ENCODE results near the gene CYP27B1. TPM values are rescaled to one million over a fixed set of nuclear protein-coding genes. Genes with fewer than 3 reads are reported as not detected.
"Not testable (repeated sequence)": the region's sequence is repeated elsewhere in the genome, so short reads cannot be mapped to it uniquely, and the experiment has no call there.

CYP27B1 gene
- total RNA-seq, 1 experiment from 2014 or later: 4.7 TPM

DNA sequence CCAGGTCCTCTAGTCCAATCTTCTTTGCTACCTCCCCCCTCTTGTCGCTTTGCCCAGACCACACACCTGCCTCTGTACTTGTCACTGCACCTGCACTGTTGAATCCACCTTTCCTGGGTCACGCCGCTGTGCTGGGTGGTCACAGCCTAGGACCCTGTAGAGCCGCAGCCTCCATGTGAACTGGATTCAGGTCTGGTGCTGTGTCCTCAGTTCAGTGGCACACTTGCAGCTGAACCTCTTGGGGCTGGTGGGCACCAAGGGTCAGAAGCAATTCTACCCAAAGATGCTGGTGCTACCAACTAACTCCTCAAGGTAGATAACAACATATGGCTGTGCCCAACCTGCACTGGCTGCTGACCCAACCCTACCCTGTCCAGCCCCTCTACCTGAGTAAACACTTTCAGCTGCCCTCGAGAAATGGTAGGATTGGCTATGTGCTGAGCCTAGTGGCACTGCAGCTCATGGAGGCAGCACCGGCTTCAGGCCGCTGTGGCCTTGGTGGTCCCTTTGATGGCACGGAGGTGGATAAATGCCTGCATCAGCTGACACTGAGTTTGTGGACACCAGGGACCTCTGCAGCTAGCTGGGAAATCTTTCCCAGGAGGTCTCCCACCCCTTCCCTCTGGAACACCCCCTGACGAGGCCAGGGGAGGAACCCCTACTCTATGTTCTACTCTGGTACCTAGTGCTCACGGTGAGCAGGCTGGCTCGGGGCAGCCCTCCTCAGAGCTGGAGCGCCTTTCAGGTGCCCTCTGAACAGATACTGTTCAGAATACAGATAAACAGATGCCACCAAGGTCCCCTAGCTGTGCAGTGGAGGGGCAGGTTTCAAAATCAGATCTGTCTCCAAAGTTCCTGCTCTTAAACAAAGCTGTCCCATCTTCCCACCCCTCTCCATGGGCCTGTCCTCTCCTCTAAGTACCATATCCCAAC, 42.6 kb downstream of the CYP27B1 start:
- H3K9me3 ChIP-seq (ENCODE audit: low read depth, low read length, poor library complexity, severe bottlenecking): no peaks in the 10 kb centered on the region
- H3K4me3 ChIP-seq (ENCODE audit: low read depth, low read length, poor library complexity, severe bottlenecking): no peak overlapping the region
- peaks cover 4% of the 10 kb centered on the region for H3K36me3 ChIP-seq (ENCODE audit: insufficient read depth, low read length, poor library complexity, severe bottlenecking)
- intact Hi-C loops (cut with micrococcal nuclease; ENCODE audit: unreplicated experiment): no loop called here
- H3K27ac ChIP-seq (ENCODE audit: low read depth, low read length, poor library complexity, severe bottlenecking): no peak overlapping the region
- no TSS peak for BruUV-seq (replicated peaks)
- ChIA-PET CTCF (no interaction called here), POLR2A (ENCODE audit: low non-redundant PET) (no interaction called here)
- no peak for TF ChIP-seq EZH2 (IDR thresholded peaks at IDR 0.05; ENCODE audit: borderline replicate concordance, low read depth, low read length, poor library complexity, severe bottlenecking)
- TF ChIP-seq, protein P1, sequence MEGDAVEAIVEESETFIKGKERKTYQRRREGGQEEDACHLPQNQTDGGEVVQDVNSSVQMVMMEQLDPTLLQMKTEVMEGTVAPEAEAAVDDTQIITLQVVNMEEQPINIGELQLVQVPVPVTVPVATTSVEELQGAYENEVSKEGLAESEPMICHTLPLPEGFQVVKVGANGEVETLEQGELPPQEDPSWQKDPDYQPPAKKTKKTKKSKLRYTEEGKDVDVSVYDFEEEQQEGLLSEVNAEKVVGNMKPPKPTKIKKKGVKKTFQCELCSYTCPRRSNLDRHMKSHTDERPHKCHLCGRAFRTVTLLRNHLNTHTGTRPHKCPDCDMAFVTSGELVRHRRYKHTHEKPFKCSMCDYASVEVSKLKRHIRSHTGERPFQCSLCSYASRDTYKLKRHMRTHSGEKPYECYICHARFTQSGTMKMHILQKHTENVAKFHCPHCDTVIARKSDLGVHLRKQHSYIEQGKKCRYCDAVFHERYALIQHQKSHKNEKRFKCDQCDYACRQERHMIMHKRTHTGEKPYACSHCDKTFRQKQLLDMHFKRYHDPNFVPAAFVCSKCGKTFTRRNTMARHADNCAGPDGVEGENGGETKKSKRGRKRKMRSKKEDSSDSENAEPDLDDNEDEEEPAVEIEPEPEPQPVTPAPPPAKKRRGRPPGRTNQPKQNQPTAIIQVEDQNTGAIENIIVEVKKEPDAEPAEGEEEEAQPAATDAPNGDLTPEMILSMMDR (conservative IDR thresholded peaks at IDR 0.05; ENCODE audit: low read depth, low read length): no peak
- peaks cover 7% of the 10 kb centered on the region for H3K4me1 ChIP-seq (ENCODE audit: insufficient read depth, low read length, poor library complexity, severe bottlenecking)
- DNase-seq (ENCODE audit: low spot score): no peak
- H3K27me3 ChIP-seq (replicated peaks; ENCODE audit: insufficient read depth, low read depth, low read length, poor library complexity): no peaks in the 10 kb centered on the region

DNA sequence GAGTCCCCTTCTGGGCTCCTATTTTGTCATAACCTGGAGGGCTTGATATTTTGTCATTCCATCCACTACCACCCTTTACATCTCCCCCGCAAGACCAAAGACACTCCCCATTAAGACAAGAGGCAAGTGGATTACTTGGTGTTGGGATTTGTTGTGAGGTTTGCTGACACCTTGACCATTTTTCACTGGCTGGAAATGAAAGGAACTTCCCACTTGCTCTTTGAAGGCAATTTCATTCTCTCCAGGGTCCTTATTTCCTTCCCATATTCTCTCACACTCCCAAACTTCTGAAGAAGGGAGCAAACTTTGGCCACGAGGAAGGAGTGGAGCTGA, 43.3 kb downstream of the CYP27B1 start:
- CTCF ChIA-PET: no interaction called here
- Histone ChIP-seq H3K36me3 (ENCODE audit: insufficient read depth, low read length, poor library complexity, severe bottlenecking) (peaks cover 10% of the 10 kb centered on the region), H3K4me1 (ENCODE audit: insufficient read depth, low read length, poor library complexity, severe bottlenecking) (peaks cover 7% of the 10 kb centered on the region), H3K9me3 (ENCODE audit: low read depth, low read length, poor library complexity, severe bottlenecking) (no peaks in the 10 kb centered on the region), H3K4me3 (ENCODE audit: low read depth, low read length, poor library complexity, severe bottlenecking) (no peak overlapping the region), H3K27ac (ENCODE audit: low read depth, low read length, poor library complexity, severe bottlenecking) (no peak overlapping the region), H3K27me3 (replicated peaks; ENCODE audit: insufficient read depth, low read depth, low read length, poor library complexity) (no peaks in the 10 kb centered on the region)
- POLR2A ChIA-PET (ENCODE audit: low non-redundant PET): no interaction called here
- intact Hi-C loops (cut with micrococcal nuclease; ENCODE audit: unreplicated experiment): no loop called here
- no TSS peak for BruUV-seq (replicated peaks)
- DNase-seq (ENCODE audit: low spot score): no peak
- TF ChIP-seq EZH2 (IDR thresholded peaks at IDR 0.05; ENCODE audit: borderline replicate concordance, low read depth, low read length, poor library complexity, severe bottlenecking): no peak
- TF ChIP-seq, protein P1 (conservative IDR thresholded peaks at IDR 0.05; ENCODE audit: low read depth, low read length): no peak

DNA sequence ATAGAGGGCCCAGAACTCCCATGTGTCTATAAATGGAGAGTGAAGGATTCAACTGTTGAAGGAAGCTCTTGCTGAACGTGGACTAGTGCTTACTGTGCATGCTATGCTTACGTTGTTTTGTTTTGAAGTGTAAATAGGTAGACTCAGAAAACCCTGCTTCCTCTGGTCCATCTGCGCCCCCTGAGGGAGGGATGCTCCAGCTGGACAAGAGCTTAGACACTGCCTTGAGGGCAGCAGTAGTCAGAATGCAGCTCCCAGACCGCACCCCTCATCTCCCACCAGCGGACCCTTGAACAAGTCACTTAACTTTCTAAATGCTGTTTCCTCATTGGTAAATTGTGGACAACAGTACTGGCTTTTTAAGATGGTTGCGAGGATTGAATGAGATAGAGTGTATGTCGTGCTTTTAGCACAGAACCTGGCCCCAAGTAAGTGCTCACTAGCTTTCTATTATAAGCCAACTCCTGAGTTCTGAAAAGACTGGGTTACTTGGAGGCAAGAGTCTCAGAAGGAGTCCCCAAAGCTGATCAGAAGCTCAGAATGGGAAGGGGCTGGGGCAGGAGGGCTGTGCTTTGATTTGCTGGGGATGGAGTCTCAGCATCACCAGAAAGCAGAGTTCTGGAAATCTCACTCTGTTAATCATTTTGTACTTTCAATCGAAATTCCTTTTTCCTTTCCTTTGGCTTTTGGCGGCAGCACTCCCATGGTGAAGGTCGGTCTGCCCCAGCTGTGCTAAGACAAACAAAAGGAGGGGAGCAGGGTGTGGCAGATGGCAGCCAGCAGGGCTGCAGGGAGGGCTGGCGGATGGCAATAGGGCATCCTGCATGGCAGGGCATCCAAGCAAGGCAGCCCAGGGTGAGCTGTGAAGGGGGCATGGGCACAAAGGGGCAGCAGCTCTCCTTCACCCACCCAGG, 43.9 kb downstream of the CYP27B1 start:
- Histone ChIP-seq H3K36me3 (ENCODE audit: insufficient read depth, low read length, poor library complexity, severe bottlenecking) (peaks cover 14% of the 10 kb centered on the region), H3K4me3 (ENCODE audit: low read depth, low read length, poor library complexity, severe bottlenecking) (no peak overlapping the region), H3K4me1 (ENCODE audit: insufficient read depth, low read length, poor library complexity, severe bottlenecking) (peaks cover 7% of the 10 kb centered on the region), H3K9me3 (ENCODE audit: low read depth, low read length, poor library complexity, severe bottlenecking) (no peaks in the 10 kb centered on the region), H3K27me3 (replicated peaks; ENCODE audit: insufficient read depth, low read depth, low read length, poor library complexity) (no peaks in the 10 kb centered on the region), H3K27ac (ENCODE audit: low read depth, low read length, poor library complexity, severe bottlenecking) (no peak overlapping the region)
- TF ChIP-seq, protein P1 (conservative IDR thresholded peaks at IDR 0.05; ENCODE audit: low read depth, low read length): no peak
- TF ChIP-seq EZH2 (IDR thresholded peaks at IDR 0.05; ENCODE audit: borderline replicate concordance, low read depth, low read length, poor library complexity, severe bottlenecking): no peak
- DNase-seq (ENCODE audit: low spot score): no peak
- ChIA-PET CTCF (no interaction called here), POLR2A (ENCODE audit: low non-redundant PET) (no interaction called here)
- no TSS peak for BruUV-seq (replicated peaks)
- intact Hi-C loops (cut with micrococcal nuclease; ENCODE audit: unreplicated experiment): no loop called here

DNA sequence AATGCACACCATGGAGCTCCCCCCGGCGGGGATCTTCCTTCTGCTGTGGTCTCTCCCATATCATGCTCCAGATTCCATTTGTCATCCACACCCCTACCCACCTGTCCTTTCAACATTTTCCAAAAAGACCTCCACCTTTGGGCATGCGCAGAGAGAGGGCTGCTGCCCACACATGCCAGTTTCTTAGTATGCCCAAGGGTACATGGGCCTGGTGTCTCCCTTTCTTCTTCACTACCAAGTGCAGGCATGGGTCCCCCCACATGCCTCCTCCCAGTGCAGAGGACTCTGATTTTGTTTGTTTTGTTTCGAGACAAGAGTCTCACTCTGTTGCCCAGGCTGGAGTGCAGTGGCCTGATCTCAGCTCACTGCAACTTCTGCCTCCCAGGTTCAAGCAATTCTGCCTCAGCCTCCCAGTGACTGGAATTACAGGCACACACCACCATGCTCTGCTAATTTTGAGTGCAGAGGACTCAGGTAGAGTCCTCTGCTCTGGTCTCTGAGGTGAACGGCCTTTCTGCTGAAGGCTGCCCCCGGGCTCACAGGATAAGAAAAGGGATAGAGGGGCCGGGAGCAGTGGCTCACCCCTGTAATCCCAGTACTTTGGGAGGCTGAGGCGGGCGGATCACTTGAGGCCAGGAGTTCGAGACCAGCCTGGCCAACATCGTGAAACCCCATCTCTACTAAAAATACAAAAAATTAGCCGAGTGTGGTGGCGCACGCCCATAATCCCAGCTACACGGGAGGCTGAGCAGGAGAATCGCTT, 44.9 kb downstream of the CYP27B1 start:
- H3K27ac ChIP-seq (ENCODE audit: low read depth, low read length, poor library complexity, severe bottlenecking); H3K4me3 ChIP-seq (ENCODE audit: low read depth, low read length, poor library complexity, severe bottlenecking); H3K4me1 ChIP-seq (ENCODE audit: insufficient read depth, low read length, poor library complexity, severe bottlenecking); intact Hi-C loops (cut with micrococcal nuclease; ENCODE audit: unreplicated experiment); H3K9me3 ChIP-seq (ENCODE audit: low read depth, low read length, poor library complexity, severe bottlenecking); POLR2A ChIA-PET (ENCODE audit: low non-redundant PET); H3K27me3 ChIP-seq (replicated peaks; ENCODE audit: insufficient read depth, low read depth, low read length, poor library complexity); CTCF ChIA-PET; BruUV-seq (replicated peaks); DNase-seq (ENCODE audit: low spot score): not testable (repeated sequence)
- H3K36me3 ChIP-seq (ENCODE audit: insufficient read depth, low read length, poor library complexity, severe bottlenecking): peaks cover 15% of the 10 kb centered on the region
